Left lung (tissue), 10 donors: ENCODE data around the gene ECI2. TPM values are rescaled to one million over a fixed set of nuclear protein-coding genes. Genes with fewer than 3 reads are reported as not detected.

Experiments used
- ATAC-seq: fragments of 200-7000 bp; cut with Tn5 transposase; one replicate; pipeline ENCODE4 v1.9.1; 2020; ENCODE audit warnings: moderate library complexity
- DNase-seq, 4 donors: peaks; one replicate each; pipeline ENCODE4 v3.0.0-alpha.2; 2013 to 2020
- H3K27ac ChIP-seq, 2 donors: fragments of 200-600 bp; sonication (generic) in 1 of 2; one replicate each; pipeline versions ENCODE4 v1.5.0 to v1.8.0; 2020 to 2021
- H3K27me3 ChIP-seq, 2 donors: fragments of 200-600 bp; sonication (generic) in 1 of 2; one replicate each; pipeline versions ENCODE4 v1.5.0 to v1.8.0; 2020 to 2021
- H3K36me3 ChIP-seq, 2 donors: fragments of 200-600 bp; sonication (generic) in 1 of 2; one replicate each; pipeline versions ENCODE4 v1.5.0 to v1.8.0; 2020 to 2021
- H3K4me1 ChIP-seq, 2 donors: fragments of 200-600 bp; one replicate each; pipeline ENCODE4 v1.8.0; 2021
- H3K4me3 ChIP-seq, 2 donors: fragments of 200-600 bp; sonication (generic) in 1 of 2; one replicate each; pipeline versions ENCODE4 v1.5.0 to v1.8.0; 2020 to 2021; ENCODE audit warnings: mild to moderate bottlenecking in 1 of 2
- H3K9me3 ChIP-seq, 2 donors: fragments of 200-600 bp; sonication (generic) in 1 of 2; one replicate each; pipeline versions ENCODE4 v1.5.0 to v1.8.0; 2020 to 2021
- intact Hi-C, 2 donors: fragments of 100-400 bp; cut with DNase I; formaldehyde crosslinking; loops; one replicate each; pipeline versions ENCODE4 v1.11.2 to v1.14.2; 2022
- polyA plus RNA-seq, 6 donors: library from polyadenylated mRNA; unstranded; fragments of 120-200 nt; gene quantifications; one replicate each; pipeline ENCODE4 v1.2.1, GENCODE V29; 2013; ENCODE audit not compliant: insufficient read length in 6 of 6
- total RNA-seq, 2 donors: library from RNA; stranded (reverse); fragmentation: NEBNext Ultra II Directional; extraction: Animal tissue kit (Norgen Biotek cat#: 25700); gene quantifications; one replicate each; pipeline ENCODE4 v1.2.1, GENCODE V29; 2021
- TF ChIP-seq, protein P1 (sequence below), 2 donors: fragments of 200-600 bp; sonication (generic) in 1 of 2; IDR thresholded peaks; one replicate each; pipeline versions ENCODE4 v1.5.0 to v1.8.0; 2021; ENCODE audit warnings: antibody characterized with exemption in 2 of 2
- donor health status: DM: no; HTN: yes; CAD: no.
- donor health status: DM: no; HTN: no; CAD: no.

ECI2 gene
- total and polyA plus RNA-seq, 8 donors, result 34.4 to 86.5 (median 73.9) TPM

DNA sequence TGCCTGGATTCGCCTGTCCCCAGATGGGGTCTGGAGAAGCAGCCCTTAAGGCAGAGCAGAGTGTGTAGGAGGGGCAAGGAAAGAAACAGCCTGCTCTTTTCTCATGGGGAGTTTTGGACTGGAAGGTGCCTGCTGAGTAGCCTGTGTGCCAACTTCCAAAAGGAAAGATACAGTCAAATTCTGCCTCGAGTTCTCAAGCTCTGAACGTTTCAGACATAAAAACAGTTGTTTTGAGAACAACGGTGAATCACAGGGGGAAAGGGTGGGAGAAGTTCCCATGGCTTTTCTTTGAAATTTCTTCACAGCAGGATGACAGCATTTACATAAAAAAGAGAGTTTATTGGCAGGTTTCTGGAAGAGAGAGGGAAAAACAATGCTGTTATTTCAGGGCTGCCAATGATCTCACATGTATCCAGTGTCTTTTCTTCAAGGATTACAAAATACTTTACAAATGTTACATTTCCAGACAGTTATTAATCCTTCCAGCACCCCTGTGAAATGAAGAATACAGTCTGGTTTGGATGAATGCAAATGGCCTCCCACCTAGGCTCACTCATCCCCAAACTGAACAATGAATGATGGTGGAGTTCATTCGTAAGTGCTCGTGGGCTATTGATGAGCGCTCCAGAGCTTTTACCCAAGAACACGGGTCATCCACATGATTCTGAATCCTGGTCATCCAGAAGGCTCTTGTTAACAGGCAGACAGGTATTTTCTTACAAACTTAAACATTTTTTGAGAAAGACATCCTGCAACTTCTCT lies 33.8 kb upstream of the ECI2 start:
- H3K27me3 ChIP-seq, result no peaks in the 10 kb centered on the region
- intact Hi-C loops, result no loop called here
- ATAC-seq (no peak), DNase-seq (no peak)
- TF ChIP-seq, protein P1, sequence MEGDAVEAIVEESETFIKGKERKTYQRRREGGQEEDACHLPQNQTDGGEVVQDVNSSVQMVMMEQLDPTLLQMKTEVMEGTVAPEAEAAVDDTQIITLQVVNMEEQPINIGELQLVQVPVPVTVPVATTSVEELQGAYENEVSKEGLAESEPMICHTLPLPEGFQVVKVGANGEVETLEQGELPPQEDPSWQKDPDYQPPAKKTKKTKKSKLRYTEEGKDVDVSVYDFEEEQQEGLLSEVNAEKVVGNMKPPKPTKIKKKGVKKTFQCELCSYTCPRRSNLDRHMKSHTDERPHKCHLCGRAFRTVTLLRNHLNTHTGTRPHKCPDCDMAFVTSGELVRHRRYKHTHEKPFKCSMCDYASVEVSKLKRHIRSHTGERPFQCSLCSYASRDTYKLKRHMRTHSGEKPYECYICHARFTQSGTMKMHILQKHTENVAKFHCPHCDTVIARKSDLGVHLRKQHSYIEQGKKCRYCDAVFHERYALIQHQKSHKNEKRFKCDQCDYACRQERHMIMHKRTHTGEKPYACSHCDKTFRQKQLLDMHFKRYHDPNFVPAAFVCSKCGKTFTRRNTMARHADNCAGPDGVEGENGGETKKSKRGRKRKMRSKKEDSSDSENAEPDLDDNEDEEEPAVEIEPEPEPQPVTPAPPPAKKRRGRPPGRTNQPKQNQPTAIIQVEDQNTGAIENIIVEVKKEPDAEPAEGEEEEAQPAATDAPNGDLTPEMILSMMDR (IDR thresholded peaks at IDR 0.05), result no peak
- no peaks in the 10 kb centered on the region for H3K4me1 ChIP-seq
- no peak overlapping the region for H3K4me3 ChIP-seq
- no peaks in the 10 kb centered on the region for H3K36me3 ChIP-seq
- H3K9me3 ChIP-seq, result peaks cover 0 to 6% of the 10 kb centered on the region in 2 donors
- H3K27ac ChIP-seq, result no peak overlapping the region

DNA sequence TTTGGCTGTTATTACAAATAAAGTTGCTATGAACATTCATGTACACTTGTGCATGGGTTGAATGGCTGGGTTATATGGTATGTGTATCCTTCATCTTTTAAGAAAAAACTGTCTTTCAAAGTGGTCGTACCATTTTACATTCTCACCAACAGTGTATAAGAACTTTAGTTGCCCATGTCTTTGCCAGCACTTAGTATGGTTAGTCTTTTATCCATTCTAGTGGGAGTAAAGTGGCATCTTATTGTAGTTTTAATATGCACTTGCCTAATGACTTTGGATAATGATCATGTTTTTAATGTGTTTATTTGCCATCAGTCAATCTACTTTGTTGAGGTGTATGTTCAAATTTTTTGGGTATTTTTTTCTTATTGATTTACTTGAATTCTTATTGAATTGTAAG lies 32.5 kb upstream of the ECI2 start:
- intact Hi-C loops, result no loop called here
- H3K9me3 ChIP-seq, result peaks cover 0 to 6% of the 10 kb centered on the region in 2 donors
- H3K36me3 ChIP-seq, result no peaks in the 10 kb centered on the region
- H3K27me3 ChIP-seq, result no peaks in the 10 kb centered on the region
- H3K4me1 ChIP-seq, result no peaks in the 10 kb centered on the region
- H3K4me3 ChIP-seq, result no peak overlapping the region
- H3K27ac ChIP-seq, result no peak overlapping the region
- ATAC-seq (no peak), DNase-seq (no peak)
- TF ChIP-seq, protein P1 (IDR thresholded peaks at IDR 0.05), result no peak

DNA sequence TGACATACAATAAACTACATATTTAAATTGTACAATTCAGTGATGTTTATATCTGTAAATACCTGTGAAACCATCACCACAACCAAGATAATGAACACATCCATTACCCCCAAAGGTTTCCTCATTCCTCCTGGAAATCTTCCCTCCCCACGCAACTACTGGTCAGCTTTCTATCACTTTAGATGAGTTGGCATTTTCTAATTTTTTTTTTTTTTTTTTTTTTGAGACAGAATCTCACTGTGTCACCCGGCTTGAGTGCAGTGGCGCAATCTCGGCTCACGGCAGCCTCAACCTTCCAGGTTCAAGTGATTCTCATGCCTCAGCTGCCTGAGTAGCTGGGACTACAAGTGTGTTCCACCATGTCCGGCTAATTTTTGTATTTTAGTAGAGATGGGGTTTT lies 31.7 kb upstream of the ECI2 start:
- H3K4me1 ChIP-seq, result no peaks in the 10 kb centered on the region
- H3K9me3 ChIP-seq, result peaks cover 0 to 6% of the 10 kb centered on the region in 2 donors
- intact Hi-C loops, result no loop called here
- H3K36me3 ChIP-seq, result no peaks in the 10 kb centered on the region
- H3K4me3 ChIP-seq, result no peak overlapping the region
- H3K27ac ChIP-seq, result no peak overlapping the region
- TF ChIP-seq, protein P1 (IDR thresholded peaks at IDR 0.05), result no peak
- DNase-seq (no peak), ATAC-seq (no peak)
- H3K27me3 ChIP-seq, result no peaks in the 10 kb centered on the region

DNA sequence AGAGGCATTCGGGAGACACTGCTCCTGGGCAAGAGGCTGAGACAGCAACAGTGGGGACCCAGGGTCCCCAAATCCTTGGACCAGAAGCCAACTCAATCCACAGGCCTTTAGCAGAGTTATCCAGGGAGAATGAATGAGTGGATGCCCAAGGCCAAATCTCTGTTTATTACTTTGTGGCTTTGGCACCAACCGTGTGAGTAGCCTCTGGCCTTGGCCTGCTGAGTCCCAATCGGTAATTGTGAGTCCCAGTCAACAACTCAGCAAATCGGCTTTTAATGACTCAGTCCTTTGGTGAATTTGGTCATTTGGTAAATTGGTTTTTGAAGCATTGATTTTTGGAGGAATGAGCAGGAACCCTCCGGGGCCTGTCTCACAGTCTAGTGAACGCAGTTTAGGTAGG lies 29.1 kb upstream of the ECI2 start:
- H3K4me1 ChIP-seq, result no peaks in the 10 kb centered on the region
- H3K36me3 ChIP-seq, result no peaks in the 10 kb centered on the region
- TF ChIP-seq, protein P1 (IDR thresholded peaks at IDR 0.05), result no peak
- DNase-seq, result no peak
- H3K27ac ChIP-seq, result no peak overlapping the region
- intact Hi-C loops, result no loop called here
- no peaks in the 10 kb centered on the region for H3K27me3 ChIP-seq
- H3K4me3 ChIP-seq, result no peak overlapping the region
- peaks cover 0 to 6% of the 10 kb centered on the region in 2 donors for H3K9me3 ChIP-seq
- no peak for ATAC-seq

DNA sequence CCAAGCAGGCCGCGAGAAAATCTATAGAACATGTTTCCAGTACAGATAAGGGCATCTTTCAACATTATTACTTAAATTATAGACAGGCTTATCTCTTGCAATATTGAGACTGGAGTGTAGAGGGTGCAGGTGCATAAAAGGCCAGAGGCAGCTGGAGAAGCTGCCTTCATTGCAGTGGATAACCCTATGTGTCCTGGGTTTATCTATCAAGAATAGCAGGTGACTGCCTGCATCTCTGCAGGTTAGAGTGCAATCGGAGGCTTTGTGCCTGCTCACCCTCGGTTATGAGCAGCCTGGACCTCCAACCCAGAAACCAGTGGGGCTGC lies 28.7 kb upstream of the ECI2 start:
- Histone ChIP-seq H3K4me3 (no peak overlapping the region), H3K36me3 (no peaks in the 10 kb centered on the region), H3K4me1 (no peaks in the 10 kb centered on the region), H3K27ac (no peak overlapping the region), H3K27me3 (no peaks in the 10 kb centered on the region), H3K9me3 (peaks cover 0 to 6% of the 10 kb centered on the region in 2 donors)
- DNase-seq, result no peak
- no peak for ATAC-seq
- TF ChIP-seq, protein P1 (IDR thresholded peaks at IDR 0.05), result no peak
- intact Hi-C loops, result no loop called here
